SK-MEL-5 (cell line): ENCODE results near the gene TENM3. TPM values are rescaled to one million over a fixed set of nuclear protein-coding genes. Genes with fewer than 3 reads are reported as not detected.

Experiments
- DNase-seq: peaks from one replicate; pipeline ENCODE4 v3.0.0-alpha.2; 2016; ENCODE audit warnings: low read depth, low spot score
- in situ Hi-C: cut with HindIII; loops from 2 replicates; pipeline ENCODE4 v1.10.0; 2016; ENCODE audit warnings: low sequenced_read_pairs, high pct_unique_total_duplicates, low pct_unique_long_range_greater_than_20kb
- total RNA-seq: library from RNA; depleted of rRNA; stranded (reverse); fragments of >200 nt; shearing (Covaris generic); gene quantifications from 2 replicates; pipeline ENCODE4 v1.2.3, GENCODE V29; 2014

TENM3 gene
- total RNA-seq, 1 experiment from 2014 or later, result 38.1 TPM

- in situ Hi-C loops, result no loop called here
- no peak for DNase-seq
These were observed 25.8 kb downstream of the TENM3 start for GRCh38 chr4:182268966-182269365.

- DNase-seq, result no peak
- in situ Hi-C loops, result no loop called here
These were observed 28.5 kb downstream of the TENM3 start for GRCh38 chr4:182271731-182272130.

- in situ Hi-C loops, result no loop called here
- no peak for DNase-seq
These were observed 28.9 kb downstream of the TENM3 start for GRCh38 chr4:182272151-182272550.

- no peak for DNase-seq
- in situ Hi-C loops, result no loop called here
These were observed 30.2 kb downstream of the TENM3 start for GRCh38 chr4:182273191-182273935.

GRCh38 chr4:182276210-182277109 is 33.3 kb downstream of the TENM3 start:
- in situ Hi-C loops, result no loop called here
- DNase-seq, result no peak

DNA sequence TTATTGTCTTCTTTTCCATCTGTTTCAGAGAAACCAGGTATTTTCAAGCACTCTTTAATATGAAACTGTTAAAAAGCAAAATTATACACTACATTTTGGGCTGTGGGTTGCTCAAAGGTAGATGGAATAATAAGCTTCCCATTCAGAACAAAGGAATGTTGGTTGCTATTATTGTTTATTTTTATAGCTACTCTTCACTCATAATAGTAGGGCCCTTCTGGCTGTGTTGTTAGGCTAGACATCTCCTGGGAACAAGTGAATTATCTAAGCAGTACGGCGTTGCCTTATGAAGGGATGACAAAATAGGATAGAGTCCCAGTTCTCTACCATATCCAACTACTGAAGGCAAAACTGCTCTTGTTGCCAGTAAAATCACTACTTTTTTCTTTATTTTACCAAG is 34.2 kb downstream of the TENM3 start:
- in situ Hi-C loops, result no loop called here
- no peak for DNase-seq

DNA sequence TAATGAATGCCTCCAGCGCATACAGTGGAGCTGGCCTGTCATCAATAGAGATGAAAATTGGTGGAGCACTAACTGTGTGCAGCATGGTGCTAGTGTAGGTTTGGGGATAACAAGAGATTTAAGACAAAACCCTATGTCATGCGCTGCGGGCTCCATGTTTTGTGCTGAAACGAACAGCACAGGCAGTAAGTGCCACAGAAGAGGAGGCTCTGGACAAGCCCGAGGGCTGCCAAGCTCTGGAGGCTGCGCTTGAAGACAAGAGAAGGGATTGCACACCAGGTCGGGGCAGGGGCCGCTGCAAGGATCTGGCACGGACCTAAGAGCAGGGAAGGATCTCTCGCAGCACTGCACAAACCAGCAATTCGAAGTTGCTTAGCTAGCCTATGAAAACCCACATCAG is 35.5 kb downstream of the TENM3 start:
- in situ Hi-C loops, result no loop called here

GRCh38 chr4:182280436-182281111 is 37.4 kb downstream of the TENM3 start:
- in situ Hi-C loops, result no loop called here
- DNase-seq, result no peak

More for the DNA sequence above, 35.5 kb downstream of the TENM3 start:
- no peak for DNase-seq

DNA sequence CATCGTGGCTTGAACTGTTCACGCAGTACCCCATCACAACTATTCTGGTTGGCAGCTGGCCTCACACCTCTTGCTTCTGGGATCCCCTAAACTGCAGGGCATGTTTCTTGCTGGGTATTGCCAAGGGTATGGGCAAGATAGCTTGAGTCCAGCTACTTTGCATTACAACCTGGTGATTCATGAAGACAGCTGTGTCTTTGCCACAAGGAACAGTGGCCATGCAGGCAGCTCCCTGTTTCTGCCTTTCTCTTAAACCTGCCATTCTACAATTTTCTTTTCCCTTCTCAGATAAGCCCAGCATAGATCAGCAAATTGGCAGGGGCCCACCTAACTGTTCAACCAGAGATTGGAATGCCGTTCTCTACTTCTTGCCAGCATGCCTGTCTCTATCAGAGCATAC is 42.8 kb downstream of the TENM3 start:
- DNase-seq, result no peak
- in situ Hi-C loops, result no loop called here

DNA sequence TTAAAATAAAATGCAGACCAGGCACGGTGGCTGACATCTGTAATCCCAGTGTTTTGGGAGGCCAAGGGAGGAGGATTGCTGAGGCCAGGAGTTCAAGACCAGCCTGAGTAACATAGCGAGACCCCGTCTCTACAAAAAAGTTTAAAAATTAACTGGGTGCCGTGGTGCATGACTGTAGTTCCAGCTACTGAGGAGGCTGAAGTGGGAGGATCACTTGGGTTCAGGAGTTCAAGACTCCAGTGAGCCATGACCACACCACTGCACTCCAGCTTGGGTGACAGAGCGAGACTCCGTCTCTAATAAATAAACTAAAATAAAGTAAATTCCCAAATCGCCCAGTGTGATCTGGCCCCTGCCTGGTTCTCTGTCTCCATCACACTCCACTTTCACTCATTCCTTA is 43.7 kb downstream of the TENM3 start:
- in situ Hi-C loops, result no loop called here
- no peak for DNase-seq

DNA sequence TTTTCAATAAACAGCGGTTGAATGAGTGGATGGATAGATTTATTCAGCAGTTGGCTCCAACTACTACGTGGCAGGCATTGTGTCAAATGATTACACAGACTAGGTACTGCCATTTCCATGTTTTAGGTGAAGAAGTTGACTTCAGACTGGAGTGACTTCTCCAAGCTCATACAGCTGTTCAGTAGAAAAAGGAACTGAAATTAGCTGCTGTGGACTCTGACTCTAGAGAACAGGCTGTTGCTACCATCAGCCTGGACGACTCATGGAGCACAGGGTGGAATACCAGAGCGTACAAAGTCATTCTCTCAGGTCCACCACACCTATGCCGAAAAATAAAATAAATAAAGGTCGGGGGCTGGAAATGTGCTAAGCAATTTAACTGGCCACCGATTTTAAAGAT is 45.3 kb downstream of the TENM3 start:
- in situ Hi-C loops, result no loop called here
- no peak for DNase-seq

DNA sequence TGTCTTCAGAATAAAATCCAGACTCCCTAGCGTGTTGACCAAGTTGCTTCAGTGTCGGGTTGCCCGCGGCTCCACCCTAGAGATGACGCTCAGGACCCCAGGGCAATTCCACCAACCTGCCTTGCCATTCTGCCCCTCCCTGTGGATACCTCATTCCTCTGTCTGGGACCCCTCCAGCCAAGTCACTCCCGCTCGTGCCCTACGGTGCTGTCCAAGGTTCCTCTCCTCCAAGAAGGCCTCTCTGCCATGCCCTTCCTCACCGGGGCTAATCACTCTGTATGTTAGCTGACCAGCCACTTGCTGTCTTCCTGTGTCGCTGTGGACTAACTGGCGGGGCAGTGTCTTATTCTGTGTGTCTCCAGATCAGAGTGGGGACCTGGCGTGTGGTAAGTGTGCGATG is 46.6 kb downstream of the TENM3 start:
- no peak for DNase-seq
- in situ Hi-C loops, result no loop called here

DNA sequence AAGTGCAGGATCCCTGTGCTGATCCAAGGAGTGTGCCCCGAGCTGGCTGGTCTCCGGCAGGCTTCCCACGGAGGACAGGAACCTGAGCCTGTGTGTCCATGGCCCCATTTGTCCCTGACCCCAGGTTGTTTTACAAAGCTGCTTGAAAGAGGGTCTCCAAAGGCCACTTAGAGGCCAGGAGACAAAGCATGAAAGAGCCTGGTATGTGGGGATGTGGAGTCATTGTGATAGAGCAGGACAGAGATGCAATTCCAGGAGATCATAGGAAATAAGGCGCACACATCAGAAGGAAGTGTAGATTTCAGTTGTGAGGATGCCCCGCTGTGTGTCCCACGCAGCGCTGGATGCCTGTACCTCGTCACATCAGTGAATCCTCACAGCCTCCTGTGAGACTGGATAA is 48.0 kb downstream of the TENM3 start:
- no peak for DNase-seq
- in situ Hi-C loops, result no loop called here

GRCh38 chr4:182291597-182292270 is 48.5 kb downstream of the TENM3 start:
- no peak for DNase-seq
- in situ Hi-C loops, result no loop called here

DNA sequence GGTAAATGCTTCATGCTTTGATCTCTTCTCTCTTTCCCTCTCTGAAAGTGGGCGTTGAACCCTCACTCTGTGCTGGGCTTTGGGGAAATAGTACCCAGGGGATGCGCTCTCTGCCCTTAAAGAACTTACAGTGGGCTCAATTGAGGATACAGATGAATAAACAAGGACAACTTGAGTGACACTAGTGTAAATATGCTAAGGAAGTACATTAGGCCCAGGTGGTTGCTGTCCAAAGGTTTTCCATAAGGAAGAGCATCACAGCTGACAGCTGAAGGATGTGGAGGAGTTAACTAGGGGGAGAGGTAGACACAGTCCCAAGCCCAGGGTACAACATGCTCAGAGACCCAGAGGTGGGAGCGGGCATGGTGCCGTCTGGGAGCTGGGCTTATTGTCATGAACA is 49.4 kb downstream of the TENM3 start:
- in situ Hi-C loops, result no loop called here
- DNase-seq, result no peak

GRCh38 chr4:182293691-182294255 is 50.6 kb downstream of the TENM3 start:
- no peak for DNase-seq
- in situ Hi-C loops, result no loop called here

DNA sequence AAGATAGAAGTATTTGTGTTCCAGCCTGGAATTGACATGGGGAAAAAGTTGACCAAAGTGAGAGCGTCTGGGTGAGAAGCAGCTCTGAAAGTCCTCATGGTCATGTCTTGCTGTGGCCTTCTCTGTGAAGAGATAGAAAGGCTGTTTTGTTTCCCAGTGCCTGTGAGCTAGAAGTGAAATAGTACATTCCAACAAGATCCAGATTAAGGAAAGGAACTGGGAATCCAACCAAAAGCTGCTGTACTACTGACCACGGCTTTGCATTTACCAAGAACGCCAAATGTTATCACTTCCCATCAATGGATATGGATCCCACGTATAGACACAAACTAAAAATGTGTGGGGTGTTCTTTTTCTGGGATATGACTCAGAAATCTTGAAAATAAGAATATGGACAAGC is 51.2 kb downstream of the TENM3 start:
- no peak for DNase-seq
- in situ Hi-C loops, result no loop called here

DNA sequence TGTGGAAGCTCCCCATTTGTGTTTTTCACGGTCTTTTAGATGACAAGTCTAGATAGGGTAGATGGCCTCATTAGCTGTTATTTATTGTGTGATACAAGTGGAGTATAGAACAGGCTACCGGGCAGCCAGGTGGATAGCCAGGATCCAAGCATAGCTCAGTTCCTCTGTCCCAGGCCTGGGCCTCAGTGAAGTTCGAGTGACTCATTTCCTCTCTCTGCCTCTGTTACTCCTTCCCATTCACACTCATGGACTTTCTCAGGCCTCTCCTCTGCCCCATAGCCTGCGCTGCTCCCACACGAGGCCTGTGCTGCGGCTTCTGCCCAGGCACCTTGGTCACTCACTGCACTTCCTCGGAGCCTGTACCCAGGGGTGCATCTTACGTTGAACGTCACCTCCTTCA is 54.5 kb downstream of the TENM3 start:
- in situ Hi-C loops, result no loop called here
- no peak for DNase-seq
